Measurements from ENCODE around the gene SHBG.

DNA sequence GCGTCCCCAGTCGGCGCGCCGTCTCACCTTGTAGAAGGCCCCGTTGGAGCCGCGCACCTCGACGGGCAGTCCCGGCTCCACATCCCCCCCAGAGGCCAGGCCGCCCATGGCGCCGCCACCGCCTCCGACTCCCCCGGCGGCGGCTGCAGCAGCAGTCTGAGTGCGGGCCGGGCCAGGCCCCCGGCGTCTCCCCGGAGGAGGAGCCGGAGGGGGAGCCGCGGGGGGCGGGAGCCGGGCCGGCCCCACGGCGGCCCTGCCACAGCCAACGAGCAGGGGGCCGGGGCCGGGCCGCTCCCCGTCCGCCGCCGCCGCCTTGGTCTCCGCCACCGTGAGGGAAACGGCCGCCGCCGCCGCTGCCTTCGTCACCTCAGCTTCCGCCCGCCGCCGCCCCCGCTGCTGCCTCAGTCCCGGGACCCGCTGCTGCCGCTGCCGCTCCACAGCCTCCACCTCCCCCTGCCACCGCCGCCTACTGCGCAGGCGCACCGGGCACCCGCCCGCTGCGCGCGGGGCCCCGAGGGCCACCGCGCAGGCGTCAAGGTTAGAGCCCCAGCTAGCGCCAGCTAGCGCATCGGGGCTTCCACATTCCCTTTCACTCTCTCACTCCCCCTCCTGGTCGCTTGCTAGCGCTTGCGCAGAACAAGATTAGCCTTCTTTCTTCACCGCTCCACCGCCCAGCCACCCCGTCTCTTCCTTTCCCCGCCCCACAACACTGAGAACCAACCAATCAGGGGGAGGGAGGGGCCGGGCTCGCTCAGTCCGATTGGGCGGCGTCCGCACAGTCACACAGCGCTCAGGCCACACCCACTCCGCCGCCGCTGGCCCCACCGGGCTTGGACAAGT lies 15.3 kb upstream of the SHBG start, which contains the start of gene FXR2:
- TF ChIP-seq SP1 (IDR thresholded peaks at IDR 0.05) (no peak), TARDBP (IDR thresholded peaks at IDR 0.05) (no peak), BHLHE40 (IDR thresholded peaks at IDR 0.05; ENCODE audit: borderline replicate concordance) (no peak), FOXA1 (IDR thresholded peaks at IDR 0.05) (no peak)
- TF ChIP-seq, protein P1, sequence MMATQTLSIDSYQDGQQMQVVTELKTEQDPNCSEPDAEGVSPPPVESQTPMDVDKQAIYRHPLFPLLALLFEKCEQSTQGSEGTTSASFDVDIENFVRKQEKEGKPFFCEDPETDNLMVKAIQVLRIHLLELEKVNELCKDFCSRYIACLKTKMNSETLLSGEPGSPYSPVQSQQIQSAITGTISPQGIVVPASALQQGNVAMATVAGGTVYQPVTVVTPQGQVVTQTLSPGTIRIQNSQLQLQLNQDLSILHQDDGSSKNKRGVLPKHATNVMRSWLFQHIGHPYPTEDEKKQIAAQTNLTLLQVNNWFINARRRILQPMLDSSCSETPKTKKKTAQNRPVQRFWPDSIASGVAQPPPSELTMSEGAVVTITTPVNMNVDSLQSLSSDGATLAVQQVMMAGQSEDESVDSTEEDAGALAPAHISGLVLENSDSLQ (IDR thresholded peaks at IDR 0.05) = no peak
